AG20443 (cell line): ENCODE results near the gene SLC25A26.

Experiments used
- DNase-seq: peaks from one replicate; pipeline ENCODE4 v3.0.0; 2012; ENCODE audit warnings: low spot score, mixed read lengths

Gene SLC25A26

GRCh38 chr3:66326340-66326739 lies 105.5 kb downstream of the SLC25A26 start:
- no peak for DNase-seq

- DNase-seq: no peak
These were observed 114.9 kb downstream of the SLC25A26 start for GRCh38 chr3:66335671-66336070.

GRCh38 chr3:66336333-66336766 lies 115.5 kb downstream of the SLC25A26 start:
- no peak for DNase-seq

- DNase-seq: no peak
These were observed 118.1 kb downstream of the SLC25A26 start for GRCh38 chr3:66338927-66339326.

- DNase-seq: no peak
These were observed 122.0 kb downstream of the SLC25A26 start for GRCh38 chr3:66342717-66343356.

GRCh38 chr3:66344391-66344811 lies 123.6 kb downstream of the SLC25A26 start:
- no peak for DNase-seq

- no peak for DNase-seq
These were observed 124.2 kb downstream of the SLC25A26 start for GRCh38 chr3:66344848-66345578.

- DNase-seq: no peak
These were observed 127.9 kb downstream of the SLC25A26 start for GRCh38 chr3:66348704-66349103.

- no peak for DNase-seq
These were observed 129.8 kb downstream of the SLC25A26 start for GRCh38 chr3:66350601-66351000.

GRCh38 chr3:66353039-66353438 lies 132.2 kb downstream of the SLC25A26 start:
- no peak for DNase-seq

- DNase-seq: no peak
These were observed 132.7 kb downstream of the SLC25A26 start for GRCh38 chr3:66353530-66353929.

GRCh38 chr3:66354001-66354400 lies 133.2 kb downstream of the SLC25A26 start:
- DNase-seq: no peak

GRCh38 chr3:66355394-66355793 lies 134.6 kb downstream of the SLC25A26 start:
- DNase-seq: no peak

GRCh38 chr3:66355997-66356396 lies 135.2 kb downstream of the SLC25A26 start:
- no peak for DNase-seq

GRCh38 chr3:66361356-66361755 lies 140.6 kb downstream of the SLC25A26 start:
- DNase-seq: no peak

GRCh38 chr3:66362541-66362941 lies 141.7 kb downstream of the SLC25A26 start:
- DNase-seq: no peak

GRCh38 chr3:66363148-66363547 lies 142.3 kb downstream of the SLC25A26 start:
- no peak for DNase-seq

GRCh38 chr3:66365080-66365479 lies 144.3 kb downstream of the SLC25A26 start:
- DNase-seq: no peak

- DNase-seq: no peak
These were observed 145.9 kb downstream of the SLC25A26 start for GRCh38 chr3:66366747-66367146.

GRCh38 chr3:66367979-66368378 lies 147.2 kb downstream of the SLC25A26 start:
- DNase-seq: no peak

GRCh38 chr3:66370179-66370578 lies 149.4 kb downstream of the SLC25A26 start:
- DNase-seq: no peak

- DNase-seq: no peak
These were observed 150.6 kb downstream of the SLC25A26 start for GRCh38 chr3:66371432-66371831.

- DNase-seq: no peak
These were observed 152.0 kb downstream of the SLC25A26 start for GRCh38 chr3:66372681-66373350.
